IMR-90 (cell line): Measurements from ENCODE around the gene ST3GAL5. TPM values are rescaled to one million over a fixed set of nuclear protein-coding genes. Genes with fewer than 3 reads are reported as not detected.

Experiments used
- ATAC-seq: fragments of 200-7000 bp; cut with Tn5 transposase; 2 replicates; pipeline ENCODE4 v1.9.1; 2020; ENCODE audit warnings: low read depth, mild to moderate bottlenecking, moderate library complexity
- BruUV-seq: library from RNA; stranded (reverse); fragments of 400-500 nt; replicated peaks from 2 replicates; lab custom pipeline; 2021; lab: Mats Ljungman, UMichigan
- CTCF ChIA-PET: fragments of 300-600 bp; formaldehyde crosslinking; extraction: SDS; loops from one replicate; lab custom pipeline; 2021; ENCODE audit warnings: antibody characterized with exemption; lab: Yijun Ruan, JAX
- POLR2A ChIA-PET: fragments of 300-600 bp; sonication (Branson Sonifier 250); formaldehyde crosslinking; loops from one replicate; lab custom pipeline; 2022; ENCODE audit warnings: antibody characterized with exemption; ENCODE audit not compliant: unreplicated experiment; lab: Charles Lee
- DNase-seq: peaks from one replicate; pipeline ENCODE4 v3.0.0; 2013
- H2AFZ ChIP-seq: replicated peaks from 2 replicates; pipeline ENCODE3; 2013; ENCODE audit warnings: low read length, mild to moderate bottlenecking; ENCODE audit not compliant: poor library complexity
- H2AK5ac ChIP-seq: 2 replicates; pipeline ENCODE4 v1.6.1; 2013; ENCODE audit warnings: low read depth, low read length, inconsistent platforms
- H2AK9ac ChIP-seq: replicated peaks from 2 replicates; pipeline ENCODE3; 2013; ENCODE audit warnings: mild to moderate bottlenecking, low read depth, low read length, moderate library complexity; ENCODE audit not compliant: poor library complexity
- H2BK120ac ChIP-seq: 2 replicates; pipeline ENCODE4 v1.6.1; 2013; ENCODE audit warnings: low read depth, low read length, inconsistent platforms
- H2BK15ac ChIP-seq: 3 replicates; pipeline ENCODE4 v1.6.1; 2013; ENCODE audit warnings: low read depth, low read length, inconsistent platforms
- H2BK20ac ChIP-seq: 2 replicates; pipeline ENCODE4 v1.6.1; 2013; ENCODE audit warnings: low read depth, mild to moderate bottlenecking, inconsistent platforms, low read length, moderate library complexity
- H2BK5ac ChIP-seq: 2 replicates; pipeline ENCODE4 v1.6.1; 2013; ENCODE audit warnings: mild to moderate bottlenecking, low read depth, low read length, inconsistent platforms; ENCODE audit not compliant: poor library complexity, severe bottlenecking
- H3K14ac ChIP-seq: replicated peaks from 2 replicates; pipeline ENCODE4 v1.6.1; 2013; ENCODE audit warnings: low read depth, low read length, inconsistent platforms
- H3K18ac ChIP-seq: 2 replicates; pipeline ENCODE4 v1.6.1; 2013; ENCODE audit warnings: low read depth, low read length, control low read depth
- H3K23ac ChIP-seq: 2 replicates; pipeline ENCODE4 v1.6.1; 2013; ENCODE audit warnings: low read depth, low read length, inconsistent platforms
- H3K27ac ChIP-seq: 2 replicates; pipeline ENCODE4 v1.5.1; 2013; ENCODE audit warnings: mild to moderate bottlenecking, control low read depth, low read length; ENCODE audit not compliant: insufficient read depth
- H3K27me3 ChIP-seq: 2 replicates; pipeline ENCODE4 v1.6.1; 2013; ENCODE audit warnings: low read length; ENCODE audit not compliant: control insufficient read depth, insufficient read depth
- H3K36me3 ChIP-seq: 2 replicates; pipeline ENCODE4 v1.6.1; 2013; ENCODE audit warnings: low read length, mixed read lengths; ENCODE audit not compliant: control insufficient read depth, insufficient read depth
- H3K4ac ChIP-seq: 2 replicates; pipeline ENCODE4 v1.6.1; 2013; ENCODE audit warnings: low read depth, low read length, inconsistent platforms
- H3K4me1 ChIP-seq: 2 replicates; pipeline ENCODE4 v1.6.1; 2013; ENCODE audit warnings: low read length, mixed read lengths; ENCODE audit not compliant: control insufficient read depth, insufficient read depth
- H3K4me2 ChIP-seq: 2 replicates; pipeline ENCODE4 v1.6.1; 2013; ENCODE audit warnings: low read depth, mild to moderate bottlenecking, control low read depth, low read length, moderate library complexity
- H3K4me3 ChIP-seq: 2 replicates; pipeline ENCODE4 v1.5.1; 2013; ENCODE audit warnings: low read depth, mild to moderate bottlenecking, control low read depth, low read length, moderate library complexity; ENCODE audit not compliant: insufficient read depth
- H3K56ac ChIP-seq: 2 replicates; pipeline ENCODE4 v1.6.1; 2013; ENCODE audit warnings: low read length, inconsistent platforms; ENCODE audit not compliant: insufficient read depth; ENCODE audit errors: extremely low read depth
- H3K79me1 ChIP-seq, 2 experiments: 2 replicates each; pipeline ENCODE4 v1.6.1; 2013; ENCODE audit warnings: low read length in 2 of 2, inconsistent platforms in 1 of 2, low read depth in 1 of 2
- H3K9ac ChIP-seq: 2 replicates; pipeline ENCODE4 v1.6.1; 2013; ENCODE audit warnings: low read depth, low read length, control low read depth
- H3K9me1 ChIP-seq: 2 replicates; pipeline ENCODE4 v1.6.1; 2013; ENCODE audit warnings: low read length, inconsistent platforms; ENCODE audit not compliant: insufficient read depth
- H3K9me3 ChIP-seq: 2 replicates; pipeline ENCODE4 v1.6.1; 2013; ENCODE audit warnings: low read length; ENCODE audit not compliant: control insufficient read depth, insufficient read depth
- H4K20me1 ChIP-seq: 2 replicates; pipeline ENCODE4 v1.6.1; 2013; ENCODE audit warnings: low read length, inconsistent platforms; ENCODE audit not compliant: insufficient read depth
- H4K5ac ChIP-seq: 2 replicates; pipeline ENCODE4 v1.6.1; 2013; ENCODE audit warnings: mild to moderate bottlenecking, low read depth, low read length, control low read depth
- H4K8ac ChIP-seq, 2 experiments: 2 replicates each; pipeline ENCODE4 v1.6.1; 2013; ENCODE audit warnings: low read depth in 2 of 2, low read length in 2 of 2, control low read depth in 1 of 2, inconsistent platforms in 1 of 2
- H4K91ac ChIP-seq: 2 replicates; pipeline ENCODE4 v1.6.1; 2013; ENCODE audit warnings: low read depth, low read length, inconsistent platforms; ENCODE audit not compliant: insufficient read depth
- POLR2A ChIP-seq: IDR thresholded peaks from 2 replicates; pipeline ENCODE4 v1.6.1; 2012; ENCODE audit warnings: mild to moderate bottlenecking, low read depth, low read length
- USF2 ChIP-seq: fragments of 150-350 bp; IDR thresholded peaks from 2 replicates; pipeline ENCODE4 v1.6.1; 2017; ENCODE audit warnings: mild to moderate bottlenecking, antibody characterized with exemption, low read length, low read depth
- WGBS, 2 experiments: methylation state at CpG; one replicate each; pipeline versions ENCODE4 v1.1.5 to v1.1.7; 2013; ENCODE audit warnings: missing lambda C conversion rate in 2 of 2; ENCODE audit not compliant: insufficient read length in 1 of 2; ENCODE audit errors: extremely low coverage in 2 of 2; 5-methylcytosine and 5-hydroxymethylcytosine counted together
- dilution Hi-C: fragments of 300-500 bp; cut with HindIII; formaldehyde crosslinking; loops from one replicate; pipeline ENCODE4 v1.14.3; 2018; ENCODE audit warnings: low sequenced_read_pairs; ENCODE audit not compliant: unreplicated experiment
- in situ Hi-C: fragments of 300-500 bp; cut with MboI; formaldehyde crosslinking; loops from 3 replicates; pipeline ENCODE4 v1.14.3; 2019; ENCODE audit warnings: low sequenced_read_pairs, inconsistent platforms, mixed read lengths
- intact Hi-C: fragments of 100-400 bp; cut with micrococcal nuclease; formaldehyde crosslinking; loops from 2 replicates; pipeline ENCODE4 v1.10.0; 2022
- polyA plus RNA-seq, 3 experiments: library from polyadenylated mRNA; depleted of rRNA; stranded (reverse); fragments of >200 nt; gene quantifications; 2 replicates each; pipeline ENCODE4 v1.2.3, GENCODE V29; 2012; ENCODE audit warnings: low replicate concordance in 1 of 3
- total RNA-seq: library from RNA; depleted of rRNA; stranded (reverse); fragments of >200 nt; gene quantifications from 2 replicates; pipeline ENCODE4 v1.2.3, GENCODE V29; 2012

Gene ST3GAL5
- total and polyA plus RNA-seq, 2 of the 4 experiments (the other 2 are of a cell fraction) = 16.8 to 21.0 TPM

GRCh38 chr2:85930129-85931124, 41.6 kb upstream of the ST3GAL5 start:
- TF ChIP-seq USF2 (no peak), POLR2A (no peak)
- no peak for ATAC-seq
- no peak overlapping the region for H2AK5ac ChIP-seq
- no peak overlapping the region for H4K8ac ChIP-seq
- BruUV-seq = no TSS peak
- no peak overlapping the region for H3K4ac ChIP-seq
- dilution Hi-C loops = no loop called here
- H2BK20ac ChIP-seq = no peak overlapping the region
- no peak overlapping the region for H3K4me2 ChIP-seq
- H3K36me3 ChIP-seq = no peaks in the 10 kb centered on the region
- H4K20me1 ChIP-seq = no peaks in the 10 kb centered on the region
- intact Hi-C loops = no loop called here
- H3K18ac ChIP-seq = no peak overlapping the region
- ChIA-PET CTCF (interaction anchor here (0.6 kb wide), 1 partner anchor 165 kb away, joined by 3 read pairs; no protein-coding TSS in a partner anchor), POLR2A (no interaction called here)
- no peak overlapping the region for H2AK9ac ChIP-seq
- H3K56ac ChIP-seq = no peak overlapping the region
- H3K9me1 ChIP-seq = no peaks in the 10 kb centered on the region
- no peak overlapping the region for H2BK15ac ChIP-seq
- H2AFZ ChIP-seq = no peak overlapping the region
- no peak overlapping the region for H4K91ac ChIP-seq
- H2BK120ac ChIP-seq = no peak overlapping the region
- no peaks in the 10 kb centered on the region for H3K9me3 ChIP-seq
- no peak overlapping the region for H2BK5ac ChIP-seq
- H3K14ac ChIP-seq = no peak overlapping the region
- H3K4me1 ChIP-seq = peaks cover 2% of the 10 kb centered on the region; the same call in 1 of the 2 replicates
- WGBS, 2 experiments = 100% methylated on average over 3 of the region's 4 CpGs; no CpG with 5 or more reads in 1 of the 2 experiments
- H3K4me3 ChIP-seq = no peak overlapping the region
- in situ Hi-C loops = no loop called here
- H3K27ac ChIP-seq = no peak overlapping the region
- no peak overlapping the region for H4K5ac ChIP-seq
- H3K23ac ChIP-seq = no peak overlapping the region
- H3K27me3 ChIP-seq = no peaks in the 10 kb centered on the region
- no peak overlapping the region for H3K9ac ChIP-seq
- DNase-seq = no peak
- no peaks in the 10 kb centered on the region for H3K79me1 ChIP-seq
